GM19240 (cell line): ENCODE results near the gene VPS26B.
"Not testable (repeated sequence)": the region's sequence is repeated elsewhere in the genome, so short reads cannot be mapped to it uniquely, and the experiment has no call there.

Experiments used
- DNase-seq: peaks from one replicate; pipeline ENCODE4 v3.0.0; 2011; ENCODE audit warnings: low spot score; ENCODE audit not compliant: insufficient read length

VPS26B gene

GRCh38 chr11:134223836-134224709, at the start of gene VPS26B, which contains the start of gene NCAPD3:
Gene VPS26B, plus strand, starts transcription at chr11:134224671. Its CDS starts 452 bp downstream, at chr11:134225123.
Gene NCAPD3, minus strand, starts transcription at chr11:134223967. Its CDS starts 41 bp downstream, at chr11:134223926.
- peak; percentile 83 for DNase-seq

- DNase-seq: no peak
Measured at GRCh38 chr11:134176284-134176683, 48.2 kb upstream of the VPS26B start.

GRCh38 chr11:134178032-134178674, 46.3 kb upstream of the VPS26B start:
- no peak for DNase-seq

- no peak for DNase-seq
Measured at GRCh38 chr11:134181707-134182106, 42.8 kb upstream of the VPS26B start.

GRCh38 chr11:134188092-134188491, 36.4 kb upstream of the VPS26B start:
- DNase-seq: not testable (repeated sequence)

- no peak for DNase-seq
Measured at GRCh38 chr11:134196756-134197155, 27.7 kb upstream of the VPS26B start.

GRCh38 chr11:134199531-134199930, 24.9 kb upstream of the VPS26B start:
- no peak for DNase-seq

GRCh38 chr11:134200688-134201087, 23.8 kb upstream of the VPS26B start:
- no peak for DNase-seq

- DNase-seq: no peak
Measured at GRCh38 chr11:134202661-134203060, 21.8 kb upstream of the VPS26B start.

- no peak for DNase-seq
Measured at GRCh38 chr11:134205729-134206128, 18.7 kb upstream of the VPS26B start.

- no peak for DNase-seq
Measured at GRCh38 chr11:134206185-134206584, 18.3 kb upstream of the VPS26B start.

GRCh38 chr11:134207538-134208239, 16.8 kb upstream of the VPS26B start:
- no peak for DNase-seq

- DNase-seq: no peak
Measured at GRCh38 chr11:134215836-134216235, 8.6 kb upstream of the VPS26B start.

- no peak for DNase-seq
Measured at GRCh38 chr11:134216816-134217215, 7.7 kb upstream of the VPS26B start.

- no peak for DNase-seq
Measured at GRCh38 chr11:134223121-134223520, 1.4 kb upstream of the VPS26B start.

GRCh38 chr11:134224710-134225664, 516 bp downstream of the VPS26B start:
- no peak for DNase-seq

GRCh38 chr11:134226806-134227325, 2.4 kb downstream of the VPS26B start:
- no peak for DNase-seq

GRCh38 chr11:134228625-134229024, 4.2 kb downstream of the VPS26B start:
- DNase-seq: peak; percentile 48

GRCh38 chr11:134229126-134229790, 4.8 kb downstream of the VPS26B start:
- DNase-seq: no peak

GRCh38 chr11:134230339-134230738, 5.9 kb downstream of the VPS26B start:
- no peak for DNase-seq
